HG02852 (cell line): ENCODE results near the gene UGT8.
A peak's percentile ranks its signal among the peaks of the same experiment; 100 is the strongest.
"Not testable (repeated sequence)": the region's sequence is repeated elsewhere in the genome, so short reads cannot be mapped to it uniquely, and the experiment has no call there.

Experiments used
- ATAC-seq: cut with Tn5 transposase; IDR thresholded peaks from one replicate; pipeline ENCODE4 v1.9.1; 2021; ENCODE audit warnings: mild to moderate bottlenecking, moderate library complexity; ENCODE audit not compliant: unreplicated experiment

Gene UGT8

GRCh38 chr4:114598191-114599121 lies at the start of gene UGT8:
TSS of gene UGT8 (plus strand) at chr4:114598807. CDS start at chr4:114622881, 24,074 bp downstream.
- peak; percentile 29 for ATAC-seq

- ATAC-seq: no peak
Measured at GRCh38 chr4:114549638-114550037, 49.0 kb upstream of the UGT8 start.

GRCh38 chr4:114558446-114559020 lies 40.1 kb upstream of the UGT8 start:
- ATAC-seq: no peak

GRCh38 chr4:114561590-114561989 lies 37.0 kb upstream of the UGT8 start:
- ATAC-seq: no peak

- no peak for ATAC-seq
Measured at GRCh38 chr4:114562176-114562904, 36.3 kb upstream of the UGT8 start.

GRCh38 chr4:114563536-114564315 lies 34.9 kb upstream of the UGT8 start:
- no peak for ATAC-seq

- no peak for ATAC-seq
Measured at GRCh38 chr4:114577386-114577785, 21.2 kb upstream of the UGT8 start.

- ATAC-seq: no peak
Measured at GRCh38 chr4:114582621-114583020, 16.0 kb upstream of the UGT8 start.

GRCh38 chr4:114588305-114588704 lies 10.3 kb upstream of the UGT8 start:
- no peak for ATAC-seq

GRCh38 chr4:114590360-114590759 lies 8.2 kb upstream of the UGT8 start:
- not testable (repeated sequence) for ATAC-seq

GRCh38 chr4:114593526-114593925 lies 5.1 kb upstream of the UGT8 start:
- no peak for ATAC-seq

GRCh38 chr4:114595207-114595606 lies 3.4 kb upstream of the UGT8 start:
- no peak for ATAC-seq

- no peak for ATAC-seq
Measured at GRCh38 chr4:114595921-114596320, 2.7 kb upstream of the UGT8 start.

- no peak for ATAC-seq
Measured at GRCh38 chr4:114597410-114598115, 1.0 kb upstream of the UGT8 start.

GRCh38 chr4:114599231-114599902 lies 760 bp downstream of the UGT8 start:
- ATAC-seq: no peak

GRCh38 chr4:114599903-114600552 lies 1.4 kb downstream of the UGT8 start:
- no peak for ATAC-seq

GRCh38 chr4:114600672-114601071 lies 2.1 kb downstream of the UGT8 start:
- no peak for ATAC-seq

- ATAC-seq: peak; percentile 41
Measured at GRCh38 chr4:114601304-114602052, 2.9 kb downstream of the UGT8 start.
